COLO668 (cell line): ENCODE results near the gene HYAL4.
"Not testable (repeated sequence)": the region's sequence is repeated elsewhere in the genome, so short reads cannot be mapped to it uniquely, and the experiment has no call there.

Source experiments
- DNase-seq: peaks from one replicate; lab custom pipeline; 2025; ENCODE audit not compliant: unreplicated experiment; lab: John Stamatoyannopoulos, UW

HYAL4 gene

DNA sequence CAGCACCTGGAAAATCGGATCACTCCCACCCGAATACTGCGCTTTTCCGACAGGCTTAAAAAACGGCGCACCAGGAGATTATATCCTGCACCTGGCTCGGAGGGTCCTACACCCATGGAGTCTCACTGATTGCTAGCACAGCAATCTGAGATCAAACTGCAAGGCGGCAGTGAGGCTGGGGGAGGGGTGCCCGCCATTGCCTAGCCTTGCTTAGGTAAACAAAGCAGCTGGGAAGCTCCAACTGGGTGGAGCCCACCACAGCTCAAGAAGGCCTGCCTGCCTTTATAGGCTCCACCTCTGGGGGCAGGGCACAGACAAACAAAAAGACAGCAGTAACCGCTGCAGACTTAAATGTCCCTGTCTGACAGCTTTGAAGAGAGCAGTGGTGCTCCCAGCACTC is 49.8 kb downstream of the HYAL4 start:
- not testable (repeated sequence) for DNase-seq

GRCh38 chr7:123901101-123901500 is 56.1 kb downstream of the HYAL4 start:
- DNase-seq, result no peak

GRCh38 chr7:123905714-123906113 is 60.7 kb downstream of the HYAL4 start:
- DNase-seq, result no peak

DNA sequence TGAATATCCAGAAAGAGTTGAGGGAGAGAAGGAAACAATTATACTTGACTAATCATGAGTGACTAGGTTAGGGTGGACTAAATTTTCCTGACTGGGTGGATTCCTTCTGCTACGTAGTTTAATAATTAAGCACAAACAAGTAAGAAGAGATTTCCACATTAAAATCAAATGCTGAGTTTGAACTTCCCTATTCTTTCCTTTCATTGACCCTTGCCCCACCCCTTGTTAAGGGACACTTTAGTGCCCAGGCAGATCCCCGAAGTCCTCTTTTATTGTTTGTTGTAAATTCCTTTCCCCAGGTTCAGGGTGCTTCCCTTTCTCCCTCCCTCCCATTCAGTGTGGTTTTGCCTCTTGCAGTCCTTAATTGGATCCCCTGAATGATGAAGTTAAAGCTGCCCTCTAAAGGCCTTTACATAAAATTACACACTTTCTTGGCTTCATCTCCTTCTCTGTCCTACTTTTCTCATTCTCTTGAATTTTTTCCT is 71.3 kb downstream of the HYAL4 start:
- DNase-seq, result no peak

GRCh38 chr7:123917878-123918277 is 72.9 kb downstream of the HYAL4 start:
- DNase-seq, result no peak

- no peak for DNase-seq
Observed at GRCh38 chr7:123918309-123918708, 73.3 kb downstream of the HYAL4 start.

DNA sequence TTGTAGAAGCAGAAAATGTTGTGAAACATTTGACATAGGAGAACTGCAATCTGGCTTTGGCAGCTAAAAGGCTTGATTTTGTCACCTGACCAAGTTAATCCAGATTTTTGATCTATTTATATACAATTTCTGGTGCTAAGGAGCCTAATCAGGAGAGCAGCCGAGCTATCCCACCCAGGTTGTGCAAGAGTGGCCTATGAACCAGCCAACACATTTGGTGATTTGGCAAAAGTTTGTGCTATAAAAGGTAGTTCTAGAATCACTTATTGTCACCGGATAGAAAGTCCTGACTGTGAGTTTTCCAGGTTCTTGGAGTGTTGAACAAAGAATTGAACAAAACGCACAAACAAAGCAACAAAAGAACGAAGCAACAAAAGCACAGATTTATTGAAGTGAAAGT is 78.6 kb downstream of the HYAL4 start:
- DNase-seq, result no peak

DNA sequence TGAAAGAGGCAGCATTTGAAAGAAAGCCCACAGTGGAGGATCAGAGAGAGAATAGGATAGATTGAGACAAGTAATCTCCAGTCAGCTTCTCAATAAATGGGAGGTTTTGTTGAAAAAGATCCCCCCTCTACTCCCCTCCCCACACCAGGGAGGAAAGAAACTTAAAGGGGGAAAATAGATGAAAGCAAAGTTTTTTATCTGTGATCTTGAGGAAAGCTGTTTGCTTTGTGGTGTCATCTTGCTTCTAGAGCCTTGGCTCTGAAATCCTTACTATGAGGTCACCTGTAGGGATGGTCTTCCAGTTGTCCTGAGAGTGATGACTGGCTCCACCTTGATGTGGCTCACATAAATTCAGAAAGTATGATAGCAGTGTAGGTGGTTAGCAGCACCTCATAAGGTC is 80.0 kb downstream of the HYAL4 start, which contains the start of gene SPAM1:
Gene SPAM1, plus strand, starts transcription at position 301 of the 400 bp plus-strand sequence. CDS start 28,330 bp downstream, outside the sequence.
- DNase-seq, result no peak
